HG02852 (cell line): ENCODE results near the gene IRX2.

ENCODE experiments used
- ATAC-seq: cut with Tn5 transposase; IDR thresholded peaks from one replicate; pipeline ENCODE4 v1.9.1; 2021; ENCODE audit warnings: mild to moderate bottlenecking, moderate library complexity; ENCODE audit not compliant: unreplicated experiment

The IRX2 gene

DNA sequence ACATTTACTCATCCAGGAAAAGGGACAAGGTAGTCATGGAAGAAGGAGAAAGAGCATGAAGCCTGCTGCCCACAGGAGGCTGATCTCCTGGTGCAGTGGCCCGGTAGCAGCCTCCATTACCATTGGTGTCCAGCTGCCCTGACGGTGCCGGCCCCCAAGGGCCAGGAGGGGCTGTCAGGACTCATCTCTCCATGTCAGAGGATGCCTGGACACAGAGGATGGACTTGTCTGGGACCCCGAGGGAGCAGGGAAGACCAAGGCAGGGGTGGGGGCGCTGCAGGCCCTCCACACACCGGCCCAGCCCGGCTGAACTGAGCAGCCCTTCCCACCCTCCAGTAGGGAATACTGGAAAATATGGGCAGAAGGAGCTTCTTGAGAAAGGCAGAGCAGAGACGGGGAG lies 52.2 kb downstream of the IRX2 start:
- ATAC-seq = no peak

DNA sequence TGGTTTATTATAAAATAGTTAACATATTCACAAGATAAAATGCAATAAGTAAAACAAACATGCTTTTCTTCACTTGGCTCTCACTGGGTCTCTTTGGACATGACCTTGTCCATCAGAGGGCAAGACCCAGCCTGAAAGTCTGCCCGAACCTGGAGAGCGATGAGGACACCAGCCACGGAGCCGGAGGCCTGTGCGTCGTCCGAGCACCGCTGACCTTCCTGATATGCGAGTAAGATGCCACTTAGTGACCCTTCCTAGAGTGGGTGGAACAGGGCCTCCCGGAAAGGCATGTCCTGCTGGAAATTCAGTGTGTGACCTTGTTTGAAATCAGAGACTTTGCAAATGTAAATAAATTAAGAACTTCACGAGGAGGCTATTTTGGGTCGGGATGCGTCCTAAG lies 52.9 kb downstream of the IRX2 start:
- no peak for ATAC-seq

DNA sequence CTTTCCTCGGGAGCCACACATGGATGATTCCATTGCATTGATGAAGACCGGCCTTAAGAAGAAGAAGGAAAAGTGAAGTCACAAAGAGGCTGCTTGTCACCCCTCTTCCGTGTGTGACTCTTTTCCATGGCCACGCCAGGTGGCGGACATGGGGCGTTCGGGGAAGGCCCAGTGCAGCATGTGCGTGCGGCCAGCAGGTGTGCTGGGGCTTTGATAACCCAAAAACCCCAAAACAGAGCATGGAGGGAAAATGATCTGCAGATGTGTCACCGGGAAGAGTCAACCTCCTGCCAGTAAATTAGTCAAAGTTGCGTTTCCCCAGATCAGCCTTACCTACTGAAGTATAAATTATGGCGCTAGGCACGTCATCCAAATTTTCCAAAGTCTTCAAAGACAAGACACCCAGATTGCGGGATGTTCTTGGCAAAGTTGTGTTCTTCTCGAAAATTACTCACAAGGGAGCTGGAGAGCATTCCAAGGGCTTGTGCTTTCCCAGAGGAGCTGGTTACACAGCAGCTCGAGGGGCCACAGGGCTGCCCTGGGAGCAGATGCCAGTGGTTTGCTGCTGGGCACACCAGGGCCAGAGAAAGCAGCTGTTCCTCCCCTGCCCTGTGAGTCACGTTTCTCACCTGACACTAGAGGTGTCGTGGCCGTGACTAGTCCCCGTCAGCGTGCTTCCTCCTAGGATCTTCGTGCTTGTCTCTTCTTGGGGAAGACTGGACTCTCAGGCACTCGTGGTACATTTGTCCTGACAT lies 53.9 kb downstream of the IRX2 start:
- ATAC-seq = no peak

DNA sequence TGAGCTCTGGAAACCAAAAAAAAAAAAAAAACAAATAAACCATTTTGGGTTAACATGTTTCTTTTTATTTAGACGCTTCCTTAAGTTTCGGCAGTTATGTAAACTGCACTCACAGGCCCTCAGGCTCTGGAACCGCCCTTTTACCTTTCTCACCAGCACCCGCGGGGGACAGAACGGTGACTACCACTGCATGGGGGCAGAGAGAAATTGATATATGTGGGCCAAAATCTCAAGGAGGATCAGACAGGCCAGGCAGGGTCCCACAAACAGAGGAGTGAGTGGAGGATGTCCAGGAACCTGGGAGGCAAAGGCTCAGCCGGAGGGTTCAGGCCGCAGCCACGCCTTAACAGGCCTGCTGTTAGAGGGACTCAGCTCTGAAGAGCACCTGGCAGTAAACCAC lies 54.4 kb downstream of the IRX2 start:
- ATAC-seq = no peak
